Left ventricle myocardium superior (tissue), 1 donor: ENCODE measurements around the gene AURKB. TPM values are rescaled to one million over a fixed set of nuclear protein-coding genes. Genes with fewer than 3 reads are reported as not detected.

ENCODE experiments used
- microRNA-seq: library from miRNA; unstranded; fragments of <30 nt; microRNA quantifications from one replicate; pipeline ENCODE4 v1.2.0, GENCODE V29; 2020; ENCODE audit warnings: borderline number of aligned reads
- total RNA-seq: library from RNA; stranded (reverse); fragmentation: NEBNext Ultra II Directional; extraction: Animal tissue kit (Norgen Biotek cat#: 25700); gene quantifications from one replicate; pipeline ENCODE4 v1.2.1, GENCODE V29; 2021
- donor health status: DM: no; HTN: yes; CAD: no; lungs with severe emphysema.

The AURKB gene
- total RNA-seq, 1 donor from 2014 or later, result 0.47 TPM

Small RNA genes within 50 kb of the gene (microRNA-seq; reads per million reads assigned to microRNA genes)
- 58.8 reads per million, percentile 32 among the genes with 10 or more reads in this experiment for gene MIR4521

Other genes with a start within 250 kb of the AURKB start
- not detected for gene GUCY2D, start 208.0 kb downstream of the AURKB start, total RNA-seq
- gene ALOX15B, start 171.5 kb downstream of the AURKB start, total RNA-seq, result not detected
- not detected for gene ALOX12B, start 122.9 kb downstream of the AURKB start, total RNA-seq
- not detected for gene ALOXE3, start 92.1 kb downstream of the AURKB start, total RNA-seq
- gene HES7, start 86.5 kb downstream of the AURKB start, total RNA-seq, result not detected
- 126 TPM for gene PER1, start 58.2 kb downstream of the AURKB start, total RNA-seq
- gene VAMP2, start 47.6 kb downstream of the AURKB start, total RNA-seq, result 62.3 TPM
- 5.2 TPM for gene TMEM107, start 34.2 kb downstream of the AURKB start, total RNA-seq
- 9.4 TPM for gene BORCS6, start 20.4 kb downstream of the AURKB start, total RNA-seq
- 16.2 TPM for gene CTC1, start 37.5 kb upstream of the AURKB start, total RNA-seq
- gene PFAS, start 38.7 kb upstream of the AURKB start, total RNA-seq, result 12.1 TPM
- gene RANGRF, start 78.1 kb upstream of the AURKB start, total RNA-seq, result 24.9 TPM
- 2.2 TPM for gene SLC25A35, start 84.8 kb upstream of the AURKB start, total RNA-seq
- gene ARHGEF15, start 99.7 kb upstream of the AURKB start, total RNA-seq, result 17.8 TPM
- not detected for gene ODF4, start 129.3 kb upstream of the AURKB start, total RNA-seq
- 1,047 TPM for gene RPL26, start 172.6 kb upstream of the AURKB start, total RNA-seq
- not detected for gene RNF222, start 187.3 kb upstream of the AURKB start, total RNA-seq
- gene NDEL1, start 225.3 kb upstream of the AURKB start, total RNA-seq, result 25.5 TPM